ENCODE results near the gene COL23A1.

- TF ChIP-seq EZH2phosphoT487 (IDR thresholded peaks at IDR 0.05; ENCODE audit: borderline replicate concordance, low read length), result no peak
- no peak for TF ChIP-seq CTCF (conservative IDR thresholded peaks at IDR 0.05; ENCODE audit: low read depth, low read length)
- no peak for TF ChIP-seq EZH2 (IDR thresholded peaks at IDR 0.05; ENCODE audit: low read length, unreplicated experiment)
Observed at GRCh38 chr5:178538741-178539229, 51.4 kb downstream of the COL23A1 start.

Measured in PC-3 (cell line).